Endodermal cell (in vitro differentiated cells): Measurements from ENCODE around the gene ZDHHC14. TPM values are rescaled to one million over a fixed set of nuclear protein-coding genes. Genes with fewer than 3 reads are reported as not detected.

Experiments
- DNase-seq: peaks from one replicate; pipeline ENCODE4 v3.0.0-alpha.2; 2017
- H3K27ac ChIP-seq: 2 replicates; pipeline ENCODE4 v1.5.1; 2013; ENCODE audit warnings: mild to moderate bottlenecking, low read depth, low read length, moderate library complexity
- H3K27me3 ChIP-seq: 2 replicates; pipeline ENCODE4 v1.6.1; 2013; ENCODE audit warnings: mild to moderate bottlenecking, low read length, moderate library complexity; ENCODE audit not compliant: insufficient read depth, control insufficient read depth, poor library complexity, severe bottlenecking
- H3K36me3 ChIP-seq: 2 replicates; pipeline ENCODE4 v1.7.0; 2013; ENCODE audit warnings: mild to moderate bottlenecking, low read length, moderate library complexity; ENCODE audit not compliant: control insufficient read depth, insufficient read depth
- H3K4me1 ChIP-seq: one replicate; pipeline ENCODE4 v1.7.0; 2013; ENCODE audit warnings: low read length; ENCODE audit not compliant: control insufficient read depth, insufficient read depth
- H3K4me3 ChIP-seq: 2 replicates; pipeline ENCODE4 v1.5.1; 2013; ENCODE audit warnings: mild to moderate bottlenecking, low read length, moderate library complexity
- H3K9ac ChIP-seq: 2 replicates; pipeline ENCODE4 v1.6.1; 2013; ENCODE audit warnings: mild to moderate bottlenecking, low read length, moderate library complexity; ENCODE audit not compliant: poor library complexity, severe bottlenecking; ENCODE audit errors: extremely low read depth
- H3K9me3 ChIP-seq: 2 replicates; pipeline ENCODE4 v1.6.1; 2013; ENCODE audit warnings: mild to moderate bottlenecking, low read length, moderate library complexity; ENCODE audit not compliant: control insufficient read depth
- H3K27ac Mint-ChIP-seq: 2 replicates; pipeline ENCODE4 v1.8.0; 2020; ENCODE audit warnings: mixed read lengths
- H3K27me3 Mint-ChIP-seq: 2 replicates; pipeline ENCODE4 v1.8.0; 2021; ENCODE audit warnings: mild to moderate bottlenecking, mixed read lengths; ENCODE audit not compliant: insufficient read depth
- H3K36me3 Mint-ChIP-seq: 2 replicates; pipeline ENCODE4 v1.8.0; 2020; ENCODE audit warnings: low read depth, mixed read lengths
- H3K4me1 Mint-ChIP-seq: 2 replicates; pipeline ENCODE4 v1.8.0; 2020; ENCODE audit warnings: mixed read lengths
- H3K4me3 Mint-ChIP-seq: 2 replicates; pipeline ENCODE4 v1.8.0; 2020; ENCODE audit warnings: mild to moderate bottlenecking, moderate library complexity, mixed read lengths
- H3K9me3 Mint-ChIP-seq: 2 replicates; pipeline ENCODE4 v1.8.0; 2020; ENCODE audit warnings: mild to moderate bottlenecking, mixed read lengths
- WGBS, 2 experiments: methylation state at CpG; one replicate each; pipeline versions ENCODE4 v1.1.5 to v1.1.7; 2013; ENCODE audit warnings: missing lambda C conversion rate in 2 of 2, mixed read lengths in 1 of 2; ENCODE audit not compliant: insufficient coverage in 1 of 2, insufficient read length in 1 of 2; 5-methylcytosine and 5-hydroxymethylcytosine counted together
- total RNA-seq, 2 donors: library from RNA; stranded (reverse); fragmentation: NEBNext Ultra II Directional in 1 of 2; extraction: Animal tissue kit (Norgen Biotek cat#: 25700) in 1 of 2; gene quantifications; 2 replicates in 1 of 2; 3 replicates in 1 of 2; pipeline ENCODE4 v1.2.1, GENCODE V29; 2021
- TF ChIP-seq, protein P1 (sequence below): fragments of 200-600 bp; sonication (generic); conservative IDR thresholded peaks from 2 replicates; pipeline ENCODE4 v1.5.0; 2021; ENCODE audit warnings: antibody characterized with exemption, mild to moderate bottlenecking

ZDHHC14 gene
- total RNA-seq, 2 donors from 2014 or later, result 2.3 to 4.5 TPM

- H3K27me3 Mint-ChIP-seq, result no peaks in the 10 kb centered on the region
- H3K9me3 Mint-ChIP-seq, result peaks cover 36% of the 10 kb centered on the region
- Histone ChIP-seq H3K27me3 (no peaks in the 10 kb centered on the region), H3K9ac (no peak overlapping the region), H3K27ac (no peak overlapping the region), H3K36me3 (no peaks in the 10 kb centered on the region), H3K4me3 (no peak overlapping the region), H3K4me1 (no peaks in the 10 kb centered on the region), H3K9me3 (peaks cover 27% of the 10 kb centered on the region)
- peaks cover 7% of the 10 kb centered on the region for H3K36me3 Mint-ChIP-seq
- 95 to 100% methylated on average over 4 to 16 of the region's 16 CpGs for WGBS, 2 experiments
- DNase-seq, result no peak
- H3K27ac Mint-ChIP-seq, result no peak overlapping the region
- H3K4me3 Mint-ChIP-seq, result no peak overlapping the region
- TF ChIP-seq, protein P1, sequence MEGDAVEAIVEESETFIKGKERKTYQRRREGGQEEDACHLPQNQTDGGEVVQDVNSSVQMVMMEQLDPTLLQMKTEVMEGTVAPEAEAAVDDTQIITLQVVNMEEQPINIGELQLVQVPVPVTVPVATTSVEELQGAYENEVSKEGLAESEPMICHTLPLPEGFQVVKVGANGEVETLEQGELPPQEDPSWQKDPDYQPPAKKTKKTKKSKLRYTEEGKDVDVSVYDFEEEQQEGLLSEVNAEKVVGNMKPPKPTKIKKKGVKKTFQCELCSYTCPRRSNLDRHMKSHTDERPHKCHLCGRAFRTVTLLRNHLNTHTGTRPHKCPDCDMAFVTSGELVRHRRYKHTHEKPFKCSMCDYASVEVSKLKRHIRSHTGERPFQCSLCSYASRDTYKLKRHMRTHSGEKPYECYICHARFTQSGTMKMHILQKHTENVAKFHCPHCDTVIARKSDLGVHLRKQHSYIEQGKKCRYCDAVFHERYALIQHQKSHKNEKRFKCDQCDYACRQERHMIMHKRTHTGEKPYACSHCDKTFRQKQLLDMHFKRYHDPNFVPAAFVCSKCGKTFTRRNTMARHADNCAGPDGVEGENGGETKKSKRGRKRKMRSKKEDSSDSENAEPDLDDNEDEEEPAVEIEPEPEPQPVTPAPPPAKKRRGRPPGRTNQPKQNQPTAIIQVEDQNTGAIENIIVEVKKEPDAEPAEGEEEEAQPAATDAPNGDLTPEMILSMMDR, result no peak
- no peaks in the 10 kb centered on the region for H3K4me1 Mint-ChIP-seq
Measured at GRCh38 chr6:157592541-157592940, 211.6 kb downstream of the ZDHHC14 start.

GRCh38 chr6:157592980-157593379 is 212.0 kb downstream of the ZDHHC14 start:
- H3K27ac Mint-ChIP-seq, result no peak overlapping the region

GRCh38 chr6:157593596-157593995 is 212.6 kb downstream of the ZDHHC14 start:
- Histone ChIP-seq H3K9ac (no peak overlapping the region), H3K27ac (no peak overlapping the region), H3K27me3 (no peaks in the 10 kb centered on the region), H3K4me1 (no peaks in the 10 kb centered on the region), H3K9me3 (peaks cover 27% of the 10 kb centered on the region), H3K36me3 (no peaks in the 10 kb centered on the region), H3K4me3 (no peak overlapping the region)
- Mint-ChIP-seq H3K9me3 (peaks cover 35% of the 10 kb centered on the region), H3K27me3 (no peaks in the 10 kb centered on the region), H3K27ac (no peak overlapping the region), H3K4me3 (no peak overlapping the region), H3K36me3 (peaks cover 7% of the 10 kb centered on the region), H3K4me1 (no peaks in the 10 kb centered on the region)
- no peak for DNase-seq
- TF ChIP-seq, protein P1, result no peak
- WGBS, 2 experiments, result 89 to 93% methylated on average over 5 to 8 of the region's 8 CpGs

More at GRCh38 chr6:157592980-157593379, 212.0 kb downstream of the ZDHHC14 start:
- Histone ChIP-seq H3K4me1 (no peaks in the 10 kb centered on the region), H3K36me3 (no peaks in the 10 kb centered on the region), H3K27me3 (no peaks in the 10 kb centered on the region), H3K4me3 (no peak overlapping the region), H3K9me3 (peaks cover 27% of the 10 kb centered on the region), H3K9ac (no peak overlapping the region), H3K27ac (no peak overlapping the region)
- Mint-ChIP-seq H3K36me3 (peaks cover 7% of the 10 kb centered on the region), H3K27me3 (no peaks in the 10 kb centered on the region), H3K4me3 (no peak overlapping the region), H3K4me1 (no peaks in the 10 kb centered on the region), H3K9me3 (peaks cover 36% of the 10 kb centered on the region)
- DNase-seq, result no peak
- TF ChIP-seq, protein P1, result no peak
- 95 to 96% methylated on average over 14 to 21 of the region's 21 CpGs for WGBS, 2 experiments
